HG03135 (cell line): ENCODE data around the gene MMP15.
"Not testable (repeated sequence)": the region's sequence is repeated elsewhere in the genome, so short reads cannot be mapped to it uniquely, and the experiment has no call there.

ENCODE experiments used
- ATAC-seq: cut with Tn5 transposase; IDR thresholded peaks from one replicate; pipeline ENCODE4 v1.9.1; 2021; ENCODE audit warnings: mild to moderate bottlenecking, moderate library complexity; ENCODE audit not compliant: unreplicated experiment

Gene MMP15

DNA sequence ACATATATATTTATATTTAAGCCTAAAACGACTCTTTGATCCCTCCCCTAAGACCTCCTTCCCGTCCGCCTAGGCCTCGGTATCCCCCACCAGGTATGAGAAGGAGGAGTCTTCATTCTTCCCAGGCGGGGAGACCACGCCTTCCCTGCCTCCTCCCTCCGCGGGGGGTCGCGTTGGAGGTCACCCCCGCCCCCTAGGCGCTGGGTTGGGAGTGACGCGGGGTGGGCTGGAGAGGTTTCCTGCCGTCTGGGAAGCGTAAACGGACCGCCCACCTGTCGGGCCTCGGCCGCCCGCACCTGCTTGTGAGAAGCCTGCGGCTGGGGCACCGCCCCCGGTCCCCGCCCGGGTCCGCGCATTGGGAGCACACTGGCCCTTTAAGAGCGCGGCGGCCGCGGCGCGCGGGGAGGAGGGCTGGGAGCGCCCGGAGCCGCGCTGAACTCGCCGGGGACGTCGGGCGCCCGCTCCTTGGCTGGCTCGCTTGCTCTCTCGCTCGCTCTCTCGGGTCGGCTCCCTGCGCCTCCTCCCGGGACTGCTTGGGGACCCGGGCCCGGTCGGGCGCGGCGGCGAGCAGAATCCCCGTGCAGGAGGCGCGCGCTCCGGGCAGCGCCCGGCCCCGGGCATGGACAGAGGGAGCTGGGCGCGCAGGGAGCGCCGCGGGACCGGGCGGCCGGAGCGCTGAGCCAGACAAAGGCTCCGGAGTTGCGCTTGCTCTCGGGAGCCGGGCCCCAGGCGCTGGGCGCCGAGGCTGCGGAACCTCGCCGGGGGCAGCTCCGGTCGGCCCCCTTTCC is at the start of gene MMP15:
MMP15 (plus strand) TSS at position 404 of the 788 bp plus-strand sequence. CDS start 597 bp downstream, outside the sequence.
- peak; percentile 49 for ATAC-seq

DNA sequence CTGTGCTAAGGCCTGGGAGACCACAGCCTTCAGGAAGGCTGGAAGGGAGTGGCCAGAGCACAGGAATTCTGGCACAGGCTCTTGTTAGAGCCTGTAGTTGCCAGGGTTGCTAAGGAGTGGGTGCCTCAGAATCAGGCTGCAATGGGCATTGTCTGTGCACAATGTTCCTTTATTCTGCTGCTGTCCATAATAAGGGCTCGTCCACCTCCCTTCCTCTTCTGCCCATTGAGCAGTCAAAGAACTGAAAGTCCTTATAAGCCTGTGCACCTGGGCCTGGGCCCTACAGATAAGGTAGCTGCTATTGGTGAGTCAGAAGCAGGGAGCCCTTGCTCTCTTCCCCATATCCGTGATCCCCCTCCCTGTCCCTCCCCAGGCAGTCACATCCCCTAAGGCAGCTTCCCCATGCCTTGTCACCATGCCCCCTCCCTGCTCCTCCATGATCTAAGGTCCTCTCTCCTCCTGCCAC is 49.2 kb upstream of the MMP15 start:
- no peak for ATAC-seq

DNA sequence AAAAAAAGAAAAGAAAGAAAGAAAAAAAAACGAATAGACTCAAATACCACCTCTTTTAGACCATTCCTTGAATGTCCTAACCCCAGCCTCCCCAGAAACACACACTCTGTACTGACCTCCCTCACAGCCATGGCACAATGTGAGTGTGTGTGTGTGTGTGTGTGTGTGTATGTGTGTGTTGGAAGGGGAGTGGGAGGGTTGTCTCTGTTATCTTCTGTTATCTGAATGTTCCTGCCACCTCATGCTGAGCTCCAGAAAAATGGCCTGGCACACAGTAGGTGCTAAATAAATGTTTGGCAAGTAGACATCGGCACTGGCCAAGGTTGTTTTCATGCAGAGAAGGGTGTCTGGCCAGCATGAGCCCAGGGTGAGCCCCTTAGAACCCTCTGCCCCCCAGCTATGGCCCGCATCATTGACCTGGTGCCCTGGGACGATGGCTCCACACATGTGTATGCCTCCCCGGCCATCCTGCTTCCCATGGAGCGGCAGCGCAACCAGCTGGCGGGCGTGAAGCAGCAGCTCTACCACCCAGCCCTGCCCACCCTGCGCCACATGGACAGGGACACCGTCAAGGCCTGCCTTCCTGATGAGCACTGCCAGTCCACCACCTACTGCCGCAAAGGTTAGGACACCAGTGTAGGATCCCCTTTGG is 48.0 kb upstream of the MMP15 start:
- ATAC-seq, result no peak

DNA sequence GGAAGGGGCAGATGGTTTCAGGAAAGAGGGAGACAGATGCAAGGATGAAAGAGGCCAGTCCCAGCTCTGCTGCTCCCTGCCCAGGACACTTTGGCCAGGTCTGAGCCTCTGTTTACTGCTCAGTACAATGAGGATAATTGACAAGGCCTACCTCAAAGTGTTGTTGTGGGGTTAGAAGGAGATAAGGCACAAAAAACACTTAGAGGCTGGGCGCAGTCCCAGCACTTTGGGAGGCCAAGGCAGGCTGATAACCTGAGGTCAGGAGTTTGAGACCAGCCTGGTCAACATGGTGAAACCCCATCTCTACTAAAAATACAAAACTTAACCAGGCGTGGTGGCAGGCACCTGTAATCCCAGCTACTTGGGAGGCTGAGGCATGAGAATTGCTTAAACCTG is 47.5 kb upstream of the MMP15 start:
- ATAC-seq, result not testable (repeated sequence)

DNA sequence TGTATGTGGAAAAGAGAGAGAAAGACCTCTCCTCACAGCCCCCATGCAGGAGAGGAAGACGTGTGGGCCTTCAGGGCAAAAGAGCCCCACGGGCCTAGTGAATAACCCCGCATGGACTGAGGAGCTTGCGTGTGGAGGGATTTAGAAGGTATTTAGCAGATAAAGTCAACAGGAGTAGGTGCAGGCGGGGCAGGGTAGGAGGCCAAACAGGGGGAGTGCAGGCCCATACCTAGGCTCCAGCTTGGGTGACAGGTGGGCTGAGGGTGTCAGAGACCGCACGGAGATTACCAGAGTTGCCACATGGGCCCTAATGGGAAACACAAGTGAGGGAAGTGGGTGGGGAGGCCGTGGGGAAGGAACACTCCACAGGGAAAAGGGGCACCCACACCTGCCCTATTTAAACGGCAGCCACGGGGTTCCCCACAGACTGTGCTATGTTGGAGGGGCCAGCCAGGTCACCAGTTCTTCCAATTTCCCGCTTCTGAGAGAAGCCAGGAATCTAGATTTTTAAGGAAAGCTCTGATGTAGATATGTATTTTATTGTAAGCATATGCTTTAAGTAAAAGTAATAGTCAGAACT is 46.5 kb upstream of the MMP15 start:
- no peak for ATAC-seq

DNA sequence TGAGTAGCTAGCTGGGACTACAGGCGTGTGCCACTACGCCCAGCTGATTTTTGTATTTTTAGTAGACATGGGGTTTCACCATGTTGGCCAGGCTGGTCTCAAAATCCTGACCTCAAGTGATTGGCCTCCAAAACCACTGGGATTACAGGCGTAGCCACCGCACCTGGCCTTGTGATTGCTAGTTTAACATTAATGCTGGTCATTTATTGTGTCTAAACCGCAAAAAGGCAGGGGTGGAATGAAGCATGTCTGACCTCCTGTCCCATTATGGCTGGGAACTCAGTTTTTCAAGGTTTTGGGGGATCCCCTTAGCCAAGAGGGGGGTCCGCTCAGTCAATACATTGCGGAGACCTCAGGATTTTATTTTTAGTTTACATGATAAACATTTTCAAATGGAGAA is 43.9 kb upstream of the MMP15 start:
- ATAC-seq, result no peak

DNA sequence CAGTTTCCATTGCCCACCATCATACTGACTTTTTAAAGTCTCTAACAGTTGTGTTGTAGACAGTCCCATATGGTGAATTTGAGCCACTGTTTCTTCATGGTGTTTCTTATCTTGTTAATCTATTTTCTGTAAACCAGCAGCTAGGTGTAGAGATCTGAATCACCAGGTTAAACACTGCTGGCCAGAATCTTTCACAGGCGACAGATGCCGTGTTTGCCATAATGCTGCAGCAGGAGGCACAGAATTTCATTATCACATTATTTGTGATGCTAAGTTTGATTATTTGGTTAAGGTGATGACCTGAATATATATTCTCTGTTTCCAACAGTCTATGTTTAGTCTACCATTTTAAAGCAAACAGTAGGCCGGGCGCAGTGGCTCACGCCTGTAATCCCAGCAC is 43.2 kb upstream of the MMP15 start:
- ATAC-seq, result no peak

DNA sequence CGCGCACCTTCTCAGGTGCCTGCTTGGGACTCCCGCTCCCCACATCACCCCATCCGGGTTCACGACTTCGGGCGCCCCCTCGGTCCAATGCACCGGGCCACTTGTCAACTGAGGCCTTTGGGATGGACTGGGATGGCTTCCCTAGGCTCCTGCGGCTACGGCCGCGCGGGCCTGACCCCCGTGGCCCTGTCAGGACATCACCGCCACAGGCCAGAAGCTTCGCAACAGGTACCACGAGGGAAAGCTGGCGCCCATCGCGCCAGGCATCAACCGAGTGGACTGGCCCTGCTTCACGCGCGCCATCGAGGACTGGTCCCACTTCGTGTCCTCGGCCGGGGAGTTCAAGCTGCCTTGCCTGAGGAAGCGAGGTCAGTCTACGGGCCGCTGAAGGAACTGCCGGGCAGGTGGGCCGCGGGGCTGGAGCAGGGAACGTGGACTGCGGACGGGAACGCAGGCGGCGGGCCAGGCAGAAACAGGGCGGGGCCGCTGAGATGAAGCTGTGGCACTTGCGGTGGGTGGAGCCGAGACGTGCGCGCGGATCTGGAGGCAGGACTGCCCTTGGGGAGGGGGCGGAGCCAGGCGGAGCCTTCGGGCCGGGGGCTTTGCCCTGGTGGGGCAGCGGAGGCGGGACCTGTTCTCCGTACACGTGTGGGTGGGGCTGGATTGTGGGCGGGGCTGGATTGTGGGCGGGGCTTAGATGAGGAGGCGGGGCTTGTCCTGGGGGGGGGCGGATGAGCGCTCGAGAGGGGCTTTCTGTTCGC is 40.9 kb upstream of the MMP15 start:
- ATAC-seq, result peak; percentile 76

DNA sequence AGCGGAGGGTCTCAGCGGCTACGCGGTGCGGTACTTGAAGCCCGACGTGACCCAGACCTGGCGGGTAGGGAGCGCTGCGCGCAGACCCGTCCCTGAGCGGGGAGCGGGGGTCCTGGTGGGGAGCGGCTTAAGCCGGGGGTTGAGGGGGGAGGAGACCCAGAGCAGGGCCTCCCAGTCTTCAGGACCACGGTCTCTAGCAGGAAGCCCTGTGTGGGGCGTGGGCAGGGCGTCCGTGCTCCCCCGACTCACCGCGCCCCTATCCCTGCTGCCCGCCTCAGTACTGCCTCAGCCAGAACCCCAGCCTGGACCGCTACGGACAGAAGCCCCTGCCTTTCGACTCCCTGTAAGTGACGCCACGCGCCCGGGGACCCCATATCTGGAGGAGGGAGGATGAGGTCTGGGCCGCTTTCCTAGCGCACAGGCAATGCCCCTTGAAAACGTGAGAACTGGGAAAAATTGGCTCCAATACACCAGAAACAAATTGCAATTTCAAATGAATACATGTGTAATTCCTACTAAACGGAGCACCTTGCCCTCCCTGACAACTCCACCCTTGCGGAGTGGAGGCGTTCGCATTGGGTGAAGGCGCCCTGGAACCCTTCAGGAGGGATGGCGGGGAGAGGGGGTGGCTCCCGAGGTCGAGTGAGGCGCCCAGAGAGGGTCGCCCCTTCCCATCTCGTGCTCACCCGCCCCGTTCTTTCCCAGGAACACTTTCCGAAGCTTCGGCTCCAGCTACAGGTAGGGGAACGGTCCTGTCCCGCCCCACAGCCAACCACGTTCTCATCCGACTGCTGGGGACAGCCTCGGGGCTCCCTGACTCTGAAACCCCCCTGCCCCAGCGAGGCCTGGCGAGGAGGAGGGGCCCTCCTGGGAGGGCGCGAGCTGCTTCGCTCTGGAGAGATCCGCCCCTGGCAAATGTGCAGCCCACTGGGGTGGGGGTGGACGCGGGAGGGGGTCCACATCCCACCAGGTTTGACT is 40.1 kb upstream of the MMP15 start:
- ATAC-seq, result no peak

DNA sequence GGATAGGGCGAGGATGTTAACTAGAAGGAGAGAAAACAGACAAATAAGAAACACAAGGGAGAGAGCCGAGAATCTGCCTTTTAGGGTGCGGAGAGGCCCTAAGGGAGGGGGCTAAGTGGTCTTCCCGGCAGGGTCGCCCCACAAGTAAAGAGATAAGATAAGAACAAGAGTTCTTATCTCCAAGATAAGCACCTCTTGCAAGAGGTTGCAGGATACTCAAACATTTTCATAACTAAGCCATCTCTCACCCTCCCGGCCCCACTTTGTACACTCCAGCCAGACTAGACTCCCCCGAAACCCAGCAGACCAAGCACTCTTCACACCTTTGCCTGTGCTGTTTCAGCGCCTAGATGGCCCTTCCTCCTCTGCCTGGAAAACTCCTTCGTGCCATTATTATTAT is 39.4 kb upstream of the MMP15 start:
- ATAC-seq, result no peak

DNA sequence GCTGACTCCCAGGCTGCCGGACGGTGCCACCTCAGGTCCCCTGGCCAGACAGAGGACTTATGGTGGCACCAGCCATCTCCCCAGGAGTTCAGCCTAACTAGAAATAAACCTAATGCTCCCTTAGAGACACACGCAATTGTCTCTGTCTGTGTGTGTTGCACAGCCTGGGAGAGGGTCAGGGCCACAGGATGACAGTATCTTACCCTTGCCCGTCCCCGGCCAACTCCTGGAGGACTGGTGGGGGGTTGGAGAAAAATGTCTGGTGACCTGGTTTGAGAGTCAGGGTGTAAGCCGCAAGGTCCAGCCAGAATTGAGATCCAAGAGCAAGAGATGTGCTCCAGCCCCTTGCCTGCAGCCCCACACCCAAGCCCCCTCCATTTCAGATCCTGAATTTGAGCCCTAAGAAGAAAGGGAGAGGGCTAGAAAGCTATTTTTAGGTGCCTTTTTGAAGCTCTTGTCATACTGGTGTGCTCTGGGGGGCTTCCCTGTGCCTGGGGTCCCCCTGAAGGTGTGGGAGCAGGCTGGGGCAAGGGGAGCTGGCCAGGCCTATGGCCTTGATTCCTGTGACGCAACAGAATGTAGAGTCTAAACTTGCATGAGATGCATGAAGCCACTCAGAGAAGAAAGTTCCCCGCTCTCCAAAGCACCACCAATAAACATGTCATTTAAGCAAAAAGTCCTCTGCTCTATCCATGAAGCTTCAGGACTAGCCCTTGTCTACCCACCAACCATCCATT is 37.9 kb upstream of the MMP15 start:
- ATAC-seq, result no peak

DNA sequence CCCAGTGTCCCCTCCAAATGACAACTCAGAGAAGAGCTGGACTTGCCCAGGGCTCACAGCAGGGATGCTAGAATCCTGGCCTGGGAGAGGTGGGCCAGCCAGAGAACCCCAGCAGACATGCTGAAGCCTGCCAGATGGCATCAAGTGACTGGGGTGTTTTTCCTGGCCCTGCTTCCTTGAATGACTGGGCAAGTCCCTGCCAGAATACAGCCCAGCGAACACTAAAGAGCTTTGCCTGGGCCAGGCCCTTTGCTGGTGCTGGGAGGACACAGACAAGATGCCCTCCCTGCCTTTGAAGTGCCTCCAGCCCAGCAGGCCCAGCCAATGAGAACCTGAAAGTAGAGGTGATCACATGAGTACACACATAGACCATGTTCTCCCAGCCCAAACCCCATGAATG is 36.6 kb upstream of the MMP15 start:
- ATAC-seq, result no peak

DNA sequence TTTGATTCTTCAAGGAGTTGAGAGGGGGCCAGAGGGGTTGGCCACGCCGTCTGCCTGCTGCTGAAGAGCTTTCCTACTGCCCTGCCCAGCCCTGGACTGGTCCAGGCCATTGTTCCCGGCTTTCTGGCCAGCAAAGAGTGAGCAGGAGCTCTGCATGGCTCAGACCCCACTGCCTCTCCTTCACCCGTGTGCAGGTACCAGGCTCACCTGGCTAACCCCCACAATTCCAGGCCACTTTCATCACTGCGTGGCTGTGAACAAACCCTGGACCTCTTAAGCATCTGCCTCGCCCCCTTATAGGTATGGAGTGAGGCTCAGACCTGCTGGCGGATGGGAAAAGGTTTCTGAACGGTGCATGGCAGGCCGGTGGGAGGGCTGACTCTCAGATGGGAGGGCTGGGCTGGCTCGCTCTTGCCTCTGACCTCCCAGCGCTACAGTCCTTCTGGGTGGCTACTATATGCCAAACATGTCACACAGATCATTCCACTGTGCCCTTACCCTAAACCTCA is 33.9 kb upstream of the MMP15 start:
- ATAC-seq, result no peak

DNA sequence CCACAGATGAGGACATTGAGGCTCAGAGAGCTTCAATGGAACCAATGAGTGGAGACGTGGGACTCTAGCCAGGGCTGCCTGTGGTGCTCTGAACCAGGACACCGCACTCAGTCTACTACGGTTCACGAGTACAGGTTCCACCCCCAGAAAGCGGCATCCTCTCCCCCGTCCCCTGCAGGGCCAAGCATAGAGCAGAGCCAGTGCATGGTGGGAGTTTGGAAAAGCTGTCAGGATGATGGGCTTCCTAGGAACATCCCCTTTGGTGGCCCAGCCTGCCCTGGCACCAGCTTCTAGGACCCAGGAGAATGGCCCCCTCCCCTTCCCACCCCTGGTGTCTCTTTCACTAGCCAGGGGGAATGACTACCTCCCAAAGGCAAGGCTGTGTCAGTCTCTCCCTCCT is 33.5 kb upstream of the MMP15 start:
- ATAC-seq, result no peak

DNA sequence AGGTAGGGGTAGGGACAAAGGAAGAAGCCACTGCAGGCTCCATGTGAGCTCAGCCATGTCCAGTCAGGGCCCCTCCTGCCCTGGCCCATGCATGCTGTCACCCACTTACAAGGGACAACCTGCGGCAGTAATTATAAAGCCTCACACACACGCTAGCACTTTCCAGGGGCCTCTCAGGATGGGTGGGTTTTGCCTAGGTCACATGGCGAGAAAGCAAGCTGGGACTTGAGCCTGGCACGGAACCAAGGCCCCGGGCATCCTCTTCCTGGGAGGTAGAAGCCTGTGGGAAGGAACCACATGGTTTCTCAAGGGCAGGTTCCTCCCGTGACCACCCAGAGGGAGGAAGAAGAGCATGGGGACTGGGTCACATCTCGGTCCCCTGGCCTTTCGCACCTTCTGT is 32.1 kb upstream of the MMP15 start:
- no peak for ATAC-seq

DNA sequence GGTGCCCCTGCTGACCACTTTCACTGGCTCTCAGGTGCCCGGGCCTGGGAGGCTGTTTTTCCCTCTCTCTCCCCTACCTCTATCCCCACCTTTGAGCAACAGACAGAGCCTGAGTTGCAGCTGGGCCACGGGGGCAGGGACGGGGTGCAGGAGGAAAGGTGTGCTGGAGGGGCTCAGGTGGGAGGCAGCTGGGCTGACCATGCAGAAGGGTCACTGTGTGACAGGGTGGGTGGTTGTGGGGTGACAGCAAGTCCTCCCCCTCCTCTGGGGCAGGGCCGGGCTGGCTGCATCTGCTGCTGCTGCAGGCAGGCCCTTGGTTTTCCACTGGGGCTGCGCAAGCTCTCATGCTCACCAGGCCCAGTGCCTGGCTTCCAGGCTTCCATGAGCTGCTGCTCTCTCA is 31.7 kb upstream of the MMP15 start:
- no peak for ATAC-seq

DNA sequence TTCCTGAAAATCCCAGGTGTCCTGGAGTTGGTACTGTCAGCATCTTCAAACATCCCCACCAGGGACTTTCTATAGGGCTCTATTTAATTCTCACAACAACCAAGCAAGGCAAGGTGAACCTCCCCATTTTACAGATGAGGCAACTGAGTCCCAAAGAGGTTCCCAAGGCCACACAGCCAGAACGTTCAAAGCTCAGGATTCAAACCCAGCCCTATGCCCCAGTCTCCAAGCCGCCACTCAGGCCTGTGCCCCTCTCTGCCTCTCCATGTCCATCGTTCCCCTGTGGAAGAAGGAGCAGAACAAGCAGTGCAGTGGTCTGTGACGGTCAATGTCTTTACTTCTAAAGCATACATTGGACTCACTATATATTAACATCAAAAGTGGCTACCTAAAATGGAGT is 31.2 kb upstream of the MMP15 start:
- no peak for ATAC-seq

DNA sequence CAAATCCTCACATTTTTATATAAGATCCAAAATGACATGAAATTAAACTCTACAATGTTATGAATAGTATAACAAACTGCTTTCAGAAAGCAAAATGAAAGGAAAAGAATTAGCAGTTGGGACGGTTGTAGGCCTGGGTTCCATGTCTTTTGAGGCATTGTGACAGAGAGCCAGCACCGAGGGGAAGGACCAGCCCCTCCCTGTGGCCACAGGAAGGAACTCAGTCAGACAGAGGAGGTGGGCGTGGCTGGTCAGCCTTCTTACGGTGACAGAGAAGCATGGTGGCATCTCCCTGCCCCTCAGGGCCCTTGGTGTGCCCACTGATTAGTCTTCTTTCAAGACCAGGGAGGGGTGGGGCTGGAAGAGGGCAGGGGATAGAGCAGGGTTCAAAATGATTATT is 30.8 kb upstream of the MMP15 start:
- peak; percentile 51 for ATAC-seq

DNA sequence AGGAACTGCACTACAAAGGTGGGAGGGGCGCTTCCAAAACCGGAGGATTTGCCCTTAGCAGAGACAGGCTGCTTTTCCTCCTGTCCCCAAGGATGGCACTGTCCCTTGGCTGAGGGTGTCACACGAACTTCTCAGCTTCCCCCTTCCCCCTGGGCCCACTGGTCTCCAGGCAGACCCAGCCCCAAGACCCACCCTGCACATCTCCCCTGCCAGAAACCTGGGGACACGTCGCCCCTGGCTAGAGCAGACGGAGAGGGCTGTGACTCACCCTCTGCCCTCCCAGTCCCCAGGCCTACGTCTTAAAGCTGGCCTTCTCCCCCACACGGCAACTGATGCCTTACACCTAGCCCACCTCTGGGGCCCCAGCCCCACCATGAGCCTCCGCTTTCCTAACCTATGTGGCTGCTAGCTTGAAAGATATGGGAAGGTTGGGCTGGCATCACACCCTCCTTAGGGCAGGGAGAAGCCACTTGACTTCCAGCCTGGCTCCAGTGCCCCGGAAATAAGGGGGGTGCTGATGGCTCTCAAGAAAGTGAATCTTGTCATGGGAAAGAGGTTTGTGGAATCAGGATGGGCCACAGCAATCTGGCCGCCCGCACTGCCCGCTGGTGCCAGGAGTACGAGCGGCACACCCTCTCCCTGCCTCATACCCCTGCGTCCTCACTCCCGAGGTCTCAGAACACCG is 29.7 kb upstream of the MMP15 start:
- ATAC-seq, result no peak
